Measurements from ENCODE around the gene ZNFX1. TPM values are rescaled to one million over a fixed set of nuclear protein-coding genes. Genes with fewer than 3 reads are reported as not detected.
"Not testable (repeated sequence)": the region's sequence is repeated elsewhere in the genome, so short reads cannot be mapped to it uniquely, and the experiment has no call there.

Gene ZNFX1
- total and polyA plus RNA-seq, 10 donors: 5.8 to 68.9 (median 52.7) TPM

- Histone ChIP-seq H3K4me3 (no peak overlapping the region), H3K27me3 (replicated peaks in 1 of 7) (no peaks in the 10 kb centered on the region), H3K36me3 (peaks cover 4 to 100% (median 94%) of the 10 kb centered on the region in 6 donors), H3K27ac (no peak overlapping the region), H3K9me3 (no peaks in the 10 kb centered on the region), H3K4me1 (peaks cover 0 to 23% (median 9%) of the 10 kb centered on the region in 6 donors)
- TF ChIP-seq POLR2AphosphoS5 (IDR thresholded peaks at IDR 0.05): no peak
- TF ChIP-seq, protein P1, sequence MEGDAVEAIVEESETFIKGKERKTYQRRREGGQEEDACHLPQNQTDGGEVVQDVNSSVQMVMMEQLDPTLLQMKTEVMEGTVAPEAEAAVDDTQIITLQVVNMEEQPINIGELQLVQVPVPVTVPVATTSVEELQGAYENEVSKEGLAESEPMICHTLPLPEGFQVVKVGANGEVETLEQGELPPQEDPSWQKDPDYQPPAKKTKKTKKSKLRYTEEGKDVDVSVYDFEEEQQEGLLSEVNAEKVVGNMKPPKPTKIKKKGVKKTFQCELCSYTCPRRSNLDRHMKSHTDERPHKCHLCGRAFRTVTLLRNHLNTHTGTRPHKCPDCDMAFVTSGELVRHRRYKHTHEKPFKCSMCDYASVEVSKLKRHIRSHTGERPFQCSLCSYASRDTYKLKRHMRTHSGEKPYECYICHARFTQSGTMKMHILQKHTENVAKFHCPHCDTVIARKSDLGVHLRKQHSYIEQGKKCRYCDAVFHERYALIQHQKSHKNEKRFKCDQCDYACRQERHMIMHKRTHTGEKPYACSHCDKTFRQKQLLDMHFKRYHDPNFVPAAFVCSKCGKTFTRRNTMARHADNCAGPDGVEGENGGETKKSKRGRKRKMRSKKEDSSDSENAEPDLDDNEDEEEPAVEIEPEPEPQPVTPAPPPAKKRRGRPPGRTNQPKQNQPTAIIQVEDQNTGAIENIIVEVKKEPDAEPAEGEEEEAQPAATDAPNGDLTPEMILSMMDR (IDR thresholded peaks at IDR 0.05 in 8 of 11, conservative IDR thresholded peaks at IDR 0.05 in 3 of 11): no peak
- TF ChIP-seq POLR2A (IDR thresholded peaks at IDR 0.05): no peak
- 94 to 97% (median 95%) methylated on average over 7 of the region's 7 CpGs for WGBS, 5 donors
- peak; percentile 25 for DNase-seq
- intact Hi-C loops (cut with DNase I; ENCODE audit: low total_unique reads): no loop called here
Measured at GRCh38 chr20:49225896-49226295, 52.0 kb downstream of the ZNFX1 start.

- TF ChIP-seq, protein P1 (IDR thresholded peaks at IDR 0.05 in 8 of 11, conservative IDR thresholded peaks at IDR 0.05 in 3 of 11): no peak
- no peak for TF ChIP-seq POLR2AphosphoS5 (IDR thresholded peaks at IDR 0.05)
- TF ChIP-seq POLR2A (IDR thresholded peaks at IDR 0.05): no peak
- DNase-seq: peak; percentile 80
- H3K27ac ChIP-seq: peak overlapping the region; percentile 81 to 98 (median 92)
- H3K4me3 ChIP-seq: peak overlapping the region; percentile 58 to 83 (median 68)
- peaks cover 8 to 44% (median 24%) of the 10 kb centered on the region in 6 donors for H3K4me1 ChIP-seq
- H3K36me3 ChIP-seq: peaks cover 0 to 44% (median 40%) of the 10 kb centered on the region in 6 donors
- H3K9me3 ChIP-seq: no peaks in the 10 kb centered on the region
- no peaks in the 10 kb centered on the region for H3K27me3 ChIP-seq (replicated peaks in 1 of 7)
- intact Hi-C loops (cut with DNase I; ENCODE audit: low total_unique reads): no loop called here
- WGBS, 5 donors: 69 to 79% (median 72%) methylated on average over 26 to 28 of the region's 28 CpGs
Measured at GRCh38 chr20:49219924-49220831, 57.7 kb downstream of the ZNFX1 start.

DNA sequence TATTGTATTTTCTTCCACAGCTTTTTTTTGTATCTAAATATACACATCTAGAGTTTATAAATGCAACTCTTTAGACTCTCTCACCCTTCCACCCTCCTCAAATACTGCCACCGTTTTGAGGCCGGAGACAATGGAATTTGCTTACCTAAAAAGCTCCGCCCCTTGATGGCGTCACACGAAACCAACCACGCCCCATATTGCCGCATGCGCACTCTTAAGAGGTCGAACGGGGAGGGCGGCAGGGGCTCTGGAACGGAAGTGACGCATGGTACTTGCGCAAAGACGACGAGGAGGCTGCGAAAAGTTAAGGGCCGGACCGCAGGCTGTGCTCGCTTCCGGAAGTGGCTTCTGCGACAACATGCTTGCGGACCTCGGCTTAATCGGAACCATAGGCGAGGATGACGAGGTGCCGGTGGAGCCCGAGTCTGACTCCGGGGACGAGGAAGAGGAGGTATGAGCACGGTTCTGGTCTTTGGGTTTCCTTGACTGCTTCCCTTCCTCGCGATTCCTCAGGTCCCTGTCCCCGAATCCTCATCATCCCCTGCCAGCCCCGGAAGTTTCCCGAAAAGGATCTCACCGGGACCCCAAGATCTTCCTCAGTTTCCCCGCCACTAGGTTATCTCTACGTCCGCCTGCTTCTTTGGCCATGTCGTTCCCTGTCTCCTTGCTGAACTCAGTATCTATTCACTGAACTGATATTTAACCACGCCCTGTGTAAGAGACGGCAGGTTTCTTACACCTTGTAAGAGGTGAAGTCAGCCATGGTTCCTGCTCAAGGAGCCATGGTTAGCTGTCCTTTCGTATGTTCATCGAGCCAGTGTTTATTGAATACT lies 58.5 kb downstream of the ZNFX1 start, which contains the start of gene DDX27:
TSS of gene DDX27 (plus strand) at position 326 of the 833 bp plus-strand sequence. CDS start at position 359, 33 bp downstream.
- Histone ChIP-seq H3K4me1 (peaks cover 8 to 44% (median 24%) of the 10 kb centered on the region in 6 donors), H3K27ac (peak within 1 kb of the TSS; percentile 81 to 98 (median 92))
- intact Hi-C loops (cut with DNase I; ENCODE audit: low total_unique reads): no loop called here

DNA sequence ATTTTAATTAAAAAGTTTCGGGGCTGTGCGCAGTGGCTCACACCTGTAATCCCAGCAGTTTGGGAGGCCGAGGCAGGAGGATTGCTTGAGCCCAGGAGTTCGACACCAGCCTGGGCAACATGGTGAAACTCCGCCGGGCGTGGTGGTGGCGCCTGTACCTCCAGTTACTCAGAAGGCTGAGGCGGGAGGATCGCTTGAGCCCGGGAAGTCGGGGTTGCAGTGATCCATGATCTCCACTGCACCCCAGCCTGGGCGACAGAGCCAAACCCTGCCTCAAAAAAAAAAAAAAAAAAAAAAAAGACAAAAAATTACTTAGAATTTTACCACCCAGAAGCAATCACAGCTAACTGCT lies 59.1 kb downstream of the ZNFX1 start:
- Histone ChIP-seq H3K4me1 (peaks cover 8 to 44% (median 24%) of the 10 kb centered on the region in 6 donors), H3K36me3 (peaks cover 0 to 30% (median 26%) of the 10 kb centered on the region in 6 donors), H3K27ac (peak overlapping the region in 7 of 8 donors; percentile 88 to 98 (median 93)), H3K4me3 (peak overlapping the region in 5 of 8 donors; percentile 64 to 83 (median 68))
- DNase-seq: peak; percentile 87
- 57 to 65% (median 61%) methylated on average over 13 of the region's 13 CpGs for WGBS, 5 donors
- H3K9me3 ChIP-seq; H3K27me3 ChIP-seq (replicated peaks in 1 of 7); intact Hi-C loops (cut with DNase I; ENCODE audit: low total_unique reads): not testable (repeated sequence)

More for the DNA sequence above, 58.5 kb downstream of the ZNFX1 start, which contains the start of gene DDX27:
- WGBS, 5 donors: 0 to 1% (median 0%) methylated on average over 35 to 46 of the region's 46 CpGs
- Histone ChIP-seq H3K9me3 (no peaks in the 10 kb centered on the region), H3K36me3 (peaks cover 0 to 35% (median 32%) of the 10 kb centered on the region in 6 donors), H3K4me3 (peak within 1 kb of the TSS; percentile 58 to 83 (median 68)), H3K27me3 (replicated peaks in 1 of 7) (no peaks in the 10 kb centered on the region)
- peak; percentile 99 for DNase-seq
- peak; percentile 98 for TF ChIP-seq POLR2AphosphoS5 (IDR thresholded peaks at IDR 0.05)
- TF ChIP-seq, protein P1 (IDR thresholded peaks at IDR 0.05 in 8 of 11, conservative IDR thresholded peaks at IDR 0.05 in 3 of 11): peak in 2 of 11 experiments; percentile 29 to 38
- peak in 2 of 3 donors; percentile 43 to 66 for TF ChIP-seq POLR2A (IDR thresholded peaks at IDR 0.05)

Data from spleen (tissue), 11 donors.